HCEC 1CT (cell line): Measurements from ENCODE around the gene HMCN2.
"Not testable (repeated sequence)": the region's sequence is repeated elsewhere in the genome, so short reads cannot be mapped to it uniquely, and the experiment has no call there.

Source experiments
- DNase-seq: peaks from one replicate; pipeline ENCODE4 v3.0.0-alpha.2; 2017

Gene HMCN2

GRCh38 chr9:130331573-130331972 lies 66.0 kb downstream of the HMCN2 start:
- peak; percentile 73 for DNase-seq

- DNase-seq = no peak
These were observed 66.9 kb downstream of the HMCN2 start for GRCh38 chr9:130332384-130332926.

GRCh38 chr9:130333041-130333711 lies 67.6 kb downstream of the HMCN2 start:
- DNase-seq = peak; percentile 29

- DNase-seq = no peak
These were observed 68.1 kb downstream of the HMCN2 start for GRCh38 chr9:130333712-130334062.

GRCh38 chr9:130334915-130335314 lies 69.4 kb downstream of the HMCN2 start:
- no peak for DNase-seq

GRCh38 chr9:130336027-130336610 lies 70.6 kb downstream of the HMCN2 start:
- DNase-seq = no peak

- DNase-seq = no peak
These were observed 71.3 kb downstream of the HMCN2 start for GRCh38 chr9:130336885-130337284.

- DNase-seq = no peak
These were observed 71.8 kb downstream of the HMCN2 start for GRCh38 chr9:130337318-130337717.

- no peak for DNase-seq
These were observed 72.3 kb downstream of the HMCN2 start for GRCh38 chr9:130337784-130338380.

GRCh38 chr9:130338891-130339290 lies 73.3 kb downstream of the HMCN2 start:
- not testable (repeated sequence) for DNase-seq

- DNase-seq = no peak
These were observed 73.7 kb downstream of the HMCN2 start for GRCh38 chr9:130339306-130339705.

- no peak for DNase-seq
These were observed 74.5 kb downstream of the HMCN2 start for GRCh38 chr9:130340011-130340410.

- not testable (repeated sequence) for DNase-seq
These were observed 75.0 kb downstream of the HMCN2 start for GRCh38 chr9:130340557-130340956.

- no peak for DNase-seq
These were observed 75.6 kb downstream of the HMCN2 start for GRCh38 chr9:130341128-130341527.

- DNase-seq = no peak
These were observed 76.5 kb downstream of the HMCN2 start for GRCh38 chr9:130341839-130342713.

GRCh38 chr9:130342714-130343085 lies 77.1 kb downstream of the HMCN2 start:
- DNase-seq = no peak

- DNase-seq = no peak
These were observed 77.9 kb downstream of the HMCN2 start for GRCh38 chr9:130343445-130343918.

GRCh38 chr9:130344366-130344765 lies 78.8 kb downstream of the HMCN2 start:
- DNase-seq = no peak

GRCh38 chr9:130345009-130345896 lies 79.7 kb downstream of the HMCN2 start:
- DNase-seq = no peak

GRCh38 chr9:130345897-130346385 lies 80.4 kb downstream of the HMCN2 start:
- DNase-seq = no peak

- no peak for DNase-seq
These were observed 80.9 kb downstream of the HMCN2 start for GRCh38 chr9:130346431-130346830.

GRCh38 chr9:130347036-130347435 lies 81.5 kb downstream of the HMCN2 start:
- no peak for DNase-seq
